PC-9 (cell line): ENCODE results near the gene DDRGK1. TPM values are rescaled to one million over a fixed set of nuclear protein-coding genes. Genes with fewer than 3 reads are reported as not detected.

Experiments used
- BruUV-seq: library from RNA; stranded (reverse); fragments of 400-500 nt; replicated peaks from 2 replicates; lab custom pipeline; 2021; lab: Mats Ljungman, UMichigan
- CTCF ChIA-PET: fragments of 300-600 bp; sonication (Branson Sonifier 250); formaldehyde crosslinking; loops from one replicate; lab custom pipeline; 2022; ENCODE audit warnings: antibody characterized with exemption; lab: Charles Lee
- POLR2A ChIA-PET: fragments of 300-600 bp; sonication (Branson Sonifier 250); formaldehyde crosslinking; loops from one replicate; lab custom pipeline; 2022; ENCODE audit warnings: antibody characterized with exemption; ENCODE audit not compliant: unreplicated experiment; lab: Charles Lee
- DNase-seq, 2 experiments: peaks; one replicate each; pipeline versions ENCODE4 v3.0.0 to v3.0.0-alpha.2; 2015 to 2022; ENCODE audit warnings: mixed read lengths in 1 of 2
- H2AFZ ChIP-seq: fragments of 200-600 bp; sonication (generic); 2 replicates; pipeline ENCODE4 v1.8.1; 2017; ENCODE audit warnings: antibody characterized with exemption
- H3F3A ChIP-seq: fragments of 200-600 bp; sonication (generic); 2 replicates; pipeline ENCODE4 v1.8.1; 2017; ENCODE audit warnings: antibody characterized with exemption, mild to moderate bottlenecking, low read depth; ENCODE audit not compliant: insufficient read depth
- H3K27ac ChIP-seq: fragments of 200-600 bp; sonication (generic); 2 replicates; pipeline ENCODE4 v1.6.1; 2016; ENCODE audit warnings: mixed run types
- H3K27me3 ChIP-seq: fragments of 200-600 bp; sonication (generic); 2 replicates; pipeline ENCODE4 v1.6.1; 2016; ENCODE audit warnings: low read depth, mixed run types; ENCODE audit not compliant: insufficient read depth
- H3K36me3 ChIP-seq: fragments of 200-600 bp; sonication (generic); 2 replicates; pipeline ENCODE4 v1.6.1; 2016; ENCODE audit warnings: low read depth, mixed run types
- H3K4me1 ChIP-seq: fragments of 200-600 bp; sonication (generic); replicated peaks from 2 replicates; pipeline ENCODE4 v1.6.1; 2016; ENCODE audit warnings: mixed run types; ENCODE audit not compliant: insufficient read depth
- H3K4me2 ChIP-seq: fragments of 200-600 bp; sonication (generic); 2 replicates; pipeline ENCODE4 v1.6.1; 2017; ENCODE audit warnings: mixed run types
- H3K4me3 ChIP-seq: fragments of 200-600 bp; sonication (generic); 2 replicates; pipeline ENCODE4 v1.6.1; 2016; ENCODE audit warnings: mixed run types
- H3K79me2 ChIP-seq: fragments of 200-600 bp; sonication (generic); 2 replicates; pipeline ENCODE4 v1.6.1; 2017; ENCODE audit warnings: low read depth, mixed run types
- H3K9me2 ChIP-seq: fragments of 200-600 bp; sonication (generic); 2 replicates; pipeline ENCODE4 v1.8.1; 2017; ENCODE audit warnings: mild to moderate bottlenecking; ENCODE audit not compliant: insufficient read depth
- H3K9me3 ChIP-seq: fragments of 200-600 bp; sonication (generic); 2 replicates; pipeline ENCODE4 v1.8.1; 2016; ENCODE audit warnings: low read depth; ENCODE audit not compliant: insufficient read depth
- H4K20me1 ChIP-seq: fragments of 200-600 bp; sonication (generic); 2 replicates; pipeline ENCODE4 v1.8.1; 2017; ENCODE audit not compliant: insufficient read depth
- CTCF ChIP-seq: fragments of 200-600 bp; sonication (generic); conservative IDR thresholded peaks from 2 replicates; pipeline ENCODE4 v1.6.1; 2017; ENCODE audit warnings: mixed run types, antibody characterized with exemption, mild to moderate bottlenecking, moderate library complexity
- EZH2 ChIP-seq: fragments of 200-600 bp; sonication (generic); IDR thresholded peaks from 2 replicates; pipeline ENCODE4 v1.8.0; 2017; ENCODE audit warnings: antibody characterized with exemption, low read depth
- intact Hi-C: fragments of 100-400 bp; cut with micrococcal nuclease; formaldehyde crosslinking; loops from one replicate; pipeline ENCODE4 v1.10.0; 2022; ENCODE audit not compliant: unreplicated experiment
- total RNA-seq: library from RNA; stranded (reverse); gene quantifications from 2 replicates; pipeline ENCODE4 v1.2.3, GENCODE V29; 2021

The DDRGK1 gene
- total RNA-seq, 1 experiment from 2014 or later, result 70.4 TPM

- H3F3A ChIP-seq, result no peaks in the 10 kb centered on the region
- DNase-seq, result no peak
- no peaks in the 10 kb centered on the region for H3K4me1 ChIP-seq
- H3K27me3 ChIP-seq, result no peaks in the 10 kb centered on the region
- H4K20me1 ChIP-seq, result no peaks in the 10 kb centered on the region
- no peaks in the 10 kb centered on the region for H3K79me2 ChIP-seq
- TF ChIP-seq CTCF (no peak), EZH2 (no peak)
- no peak overlapping the region for H3K4me2 ChIP-seq
- H3K9me2 ChIP-seq, result no peaks in the 10 kb centered on the region
- no peak overlapping the region for H3K27ac ChIP-seq
- no peaks in the 10 kb centered on the region for H3K9me3 ChIP-seq
- BruUV-seq, result no TSS peak
- no peak overlapping the region for H2AFZ ChIP-seq
- ChIA-PET CTCF (interaction anchor here (0.6 kb wide), 1 partner anchor 164 kb away, joined by 3 read pairs; no protein-coding TSS in a partner anchor), POLR2A (no interaction called here)
- no peak overlapping the region for H3K4me3 ChIP-seq
- H3K36me3 ChIP-seq, result 0 out of 2 replicates have a peak, but pooled peaks cover 3% of the 10 kb centered on the region
- intact Hi-C loops, result no loop called here
Observed at GRCh38 chr20:3192226-3193015, 12.1 kb downstream of the DDRGK1 start.

- Histone ChIP-seq H3K4me3 (no peak overlapping the region), H3K4me1 (no peaks in the 10 kb centered on the region), H3K36me3 (0 out of 2 replicates have a peak, but pooled peaks cover 3% of the 10 kb centered on the region), H3K27me3 (no peaks in the 10 kb centered on the region), H3K9me2 (no peaks in the 10 kb centered on the region), H3K4me2 (no peak overlapping the region), H2AFZ (no peak overlapping the region), H3K79me2 (no peaks in the 10 kb centered on the region), H3K27ac (no peak overlapping the region), H3F3A (no peaks in the 10 kb centered on the region), H4K20me1 (no peaks in the 10 kb centered on the region), H3K9me3 (no peaks in the 10 kb centered on the region)
- TF ChIP-seq EZH2, result no peak
- no peak for TF ChIP-seq CTCF
- intact Hi-C loops, result no loop called here
- DNase-seq, result no peak
- POLR2A ChIA-PET, result no interaction called here
- BruUV-seq, result no TSS peak
- CTCF ChIA-PET, result interaction anchor here (0.6 kb wide), 1 partner anchor 10 kb away, joined by 5 read pairs; no protein-coding TSS in a partner anchor
Observed at GRCh38 chr20:3190681-3191111, 13.8 kb downstream of the DDRGK1 start.

GRCh38 chr20:3189561-3190131 is 14.8 kb downstream of the DDRGK1 start:
- ChIA-PET CTCF (no interaction called here), POLR2A (interaction anchor here (0.6 kb wide), 1 partner anchor 36 kb away, joined by 21 read pairs; no protein-coding TSS in a partner anchor)
- no peaks in the 10 kb centered on the region for H3K9me3 ChIP-seq
- H3K36me3 ChIP-seq, result 0 out of 2 replicates have a peak, but pooled peaks cover 3% of the 10 kb centered on the region
- no peak overlapping the region for H3K4me2 ChIP-seq
- H3K9me2 ChIP-seq, result no peaks in the 10 kb centered on the region
- no peak overlapping the region for H3K27ac ChIP-seq
- no peak overlapping the region for H3K4me3 ChIP-seq
- H4K20me1 ChIP-seq, result no peaks in the 10 kb centered on the region
- no peak overlapping the region for H2AFZ ChIP-seq
- BruUV-seq, result no TSS peak
- 0 out of 2 replicates have a peak, but pooled peaks cover 2% of the 10 kb centered on the region for H3F3A ChIP-seq
- intact Hi-C loops, result no loop called here
- H3K79me2 ChIP-seq, result no peaks in the 10 kb centered on the region
- no peaks in the 10 kb centered on the region for H3K27me3 ChIP-seq
- no peak for DNase-seq
- TF ChIP-seq EZH2, result no peak
- no peak for TF ChIP-seq CTCF
- no peaks in the 10 kb centered on the region for H3K4me1 ChIP-seq
